HepG2 (cell line): ENCODE measurements around the gene TYW1B. TPM values are rescaled to one million over a fixed set of nuclear protein-coding genes. Genes with fewer than 3 reads are reported as not detected.
"Not testable (repeated sequence)": the region's sequence is repeated elsewhere in the genome, so short reads cannot be mapped to it uniquely, and the experiment has no call there.

ENCODE experiments used
- ARHGAP35 ChIP-seq: sonication (generic); formaldehyde crosslinking; IDR thresholded peaks from 2 replicates; pipeline ENCODE4 v1.9.0; 2022; ENCODE audit warnings: mild to moderate bottlenecking, inconsistent platforms, moderate library complexity, missing genetic modification reagents, borderline replicate concordance
- BORCS8-MEF2B ChIP-seq: sonication (generic); formaldehyde crosslinking; IDR thresholded peaks from 2 replicates; pipeline ENCODE4 v1.8.0; 2022; ENCODE audit warnings: mild to moderate bottlenecking, missing genetic modification reagents
- DRAP1 ChIP-seq: IDR thresholded peaks from 2 replicates; pipeline ENCODE4 v1.6.1; 2016; ENCODE audit warnings: missing genetic modification reagents, missing compliant biosample characterization
- FOXA3 ChIP-seq: IDR thresholded peaks from 2 replicates; pipeline ENCODE4 v1.6.1; 2016; ENCODE audit warnings: missing genetic modification reagents, missing compliant biosample characterization
- FOXK1 ChIP-seq: sonication (generic); formaldehyde crosslinking; IDR thresholded peaks from 2 replicates; pipeline ENCODE4 v1.4.0; 2020; ENCODE audit warnings: low read depth, missing genetic modification reagents, borderline replicate concordance
- HOXA3 ChIP-seq: sonication (generic); formaldehyde crosslinking; IDR thresholded peaks from 2 replicates; pipeline ENCODE4 v1.5.0; 2020; ENCODE audit warnings: missing genetic modification reagents
- KMT2B ChIP-seq: IDR thresholded peaks from 2 replicates; pipeline ENCODE4 v1.6.1; 2016; ENCODE audit warnings: missing genetic modification reagents, missing compliant biosample characterization
- MIER2 ChIP-seq: IDR thresholded peaks from 2 replicates; pipeline ENCODE4 v1.6.1; 2016; ENCODE audit warnings: missing biosample characterization, missing genetic modification reagents
- MNT ChIP-seq: fragments of 450-650 bp; IDR thresholded peaks from 2 replicates; pipeline ENCODE4 v1.6.1; 2016
- MXI1 ChIP-seq: IDR thresholded peaks from 3 replicates; pipeline ENCODE4 v1.6.1; 2012; ENCODE audit warnings: low read depth, low read length, inconsistent platforms, borderline replicate concordance
- MYC ChIP-seq: sonication (generic); formaldehyde crosslinking; IDR thresholded peaks from 2 replicates; pipeline ENCODE4 v1.9.0; 2021; ENCODE audit warnings: missing genetic modification reagents, borderline replicate concordance
- NFKB2 ChIP-seq: sonication (generic); formaldehyde crosslinking; IDR thresholded peaks from 2 replicates; pipeline ENCODE4 v1.4.0; 2020; ENCODE audit warnings: missing genetic modification reagents, borderline replicate concordance
- NFYB ChIP-seq: sonication (generic); formaldehyde crosslinking; IDR thresholded peaks from 2 replicates; pipeline ENCODE4 v1.4.0; 2020; ENCODE audit warnings: missing genetic modification reagents
- NKX3-1 ChIP-seq: sonication (generic); formaldehyde crosslinking; IDR thresholded peaks from 2 replicates; pipeline ENCODE4 v1.5.0; 2020; ENCODE audit warnings: missing genetic modification reagents
- NONO ChIP-seq, 2 experiments: fragments of 450-650 bp in 1 of 2; sonication (generic) in 1 of 2; formaldehyde crosslinking in 1 of 2; IDR thresholded peaks in 1 of 2; conservative IDR thresholded peaks in 1 of 2; 2 replicates each; pipeline versions ENCODE4 v1.6.1 to v1.8.0; 2017 to 2022; ENCODE audit warnings: mild to moderate bottlenecking in 1 of 2, missing genetic modification reagents in 1 of 2, moderate library complexity in 1 of 2
- POLR2G ChIP-seq: fragments of 200-400 bp; formaldehyde crosslinking; IDR thresholded peaks from 2 replicates; pipeline ENCODE4 v1.6.1; 2018; ENCODE audit warnings: mild to moderate bottlenecking, low read depth, low read length, moderate library complexity
- SP140L ChIP-seq: sonication (generic); formaldehyde crosslinking; IDR thresholded peaks from 2 replicates; pipeline ENCODE4 v1.4.0; 2020; ENCODE audit warnings: missing genetic modification reagents, borderline replicate concordance
- TAF1 ChIP-seq: sonication (generic); formaldehyde crosslinking; IDR thresholded peaks from 2 replicates; pipeline ENCODE4 v1.4.0; 2020; ENCODE audit warnings: missing genetic modification reagents
- THAP11 ChIP-seq: IDR thresholded peaks from 2 replicates; pipeline ENCODE4 v1.6.1; 2016; ENCODE audit warnings: missing biosample characterization, missing genetic modification reagents
- USF2 ChIP-seq, 2 experiments: sonication (generic) in 1 of 2; formaldehyde crosslinking in 1 of 2; IDR thresholded peaks; 2 replicates each; pipeline versions ENCODE4 v1.5.1 to v1.6.1; 2011 to 2020; ENCODE audit warnings: borderline replicate concordance in 1 of 2, low read depth in 1 of 2, low read length in 1 of 2, mild to moderate bottlenecking in 1 of 2, missing genetic modification reagents in 1 of 2, moderate library complexity in 1 of 2
- ZBTB38 ChIP-seq: sonication (generic); formaldehyde crosslinking; IDR thresholded peaks from 2 replicates; pipeline ENCODE4 v1.5.1; 2020; ENCODE audit warnings: mild to moderate bottlenecking, missing genetic modification reagents
- ZFP90 ChIP-seq: sonication (generic); formaldehyde crosslinking; IDR thresholded peaks from 2 replicates; pipeline ENCODE4 v1.8.0; 2022; ENCODE audit warnings: missing genetic modification reagents, mild to moderate bottlenecking, inconsistent platforms, borderline replicate concordance
- ZNF136 ChIP-seq: sonication (generic); formaldehyde crosslinking; IDR thresholded peaks from 2 replicates; pipeline ENCODE4 v1.8.1; 2022; ENCODE audit warnings: low read depth, mild to moderate bottlenecking, moderate library complexity, missing genetic modification reagents
- ZNF331 ChIP-seq: sonication (generic); formaldehyde crosslinking; IDR thresholded peaks from 2 replicates; pipeline ENCODE4 v1.4.0; 2020; ENCODE audit warnings: missing genetic modification reagents
- ZNF501 ChIP-seq: sonication (generic); formaldehyde crosslinking; IDR thresholded peaks from 2 replicates; pipeline ENCODE4 v1.5.1; 2020; ENCODE audit warnings: mild to moderate bottlenecking, moderate library complexity, missing genetic modification reagents
- ZNF557 ChIP-seq: sonication (generic); formaldehyde crosslinking; IDR thresholded peaks from 2 replicates; pipeline ENCODE4 v1.4.0; 2020; ENCODE audit warnings: missing genetic modification reagents
- ZSCAN25 ChIP-seq: sonication (generic); formaldehyde crosslinking; IDR thresholded peaks from 2 replicates; pipeline ENCODE4 v1.8.0; 2022; ENCODE audit warnings: mild to moderate bottlenecking, missing genetic modification reagents
- polyA plus RNA-seq, 8 experiments: library from polyadenylated mRNA; depleted of rRNA in 3 of 8; stranded (reverse) in 7 of 8; unstranded in 1 of 8; fragments of >200 nt; fragmentation: Illumina TruSeq in 4 of 8; extraction: Trizol in 4 of 8; gene quantifications; 2 replicates each; pipeline versions ENCODE4 v1.2.1 to v1.2.3, GENCODE V29; 2011 to 2016; ENCODE audit warnings: low read depth in 4 of 8, missing spikeins in 1 of 8, mixed read lengths in 1 of 8; ENCODE audit not compliant: insufficient read depth in 1 of 8
- total RNA-seq, 5 experiments: library from RNA; depleted of rRNA; stranded (reverse); fragments of >200 nt; fragmentation: Illumina TruSeq; extraction: Trizol; gene quantifications; 2 replicates each; pipeline ENCODE4 v1.2.3, GENCODE V29; 2016; ENCODE audit warnings: low read depth in 1 of 5

TYW1B gene
- total and polyA plus RNA-seq, 2 of the 13 experiments (the other 11 are each of a cell fraction or from before 2014, with no cell fraction given) = 2.0 to 5.5 TPM

- TF ChIP-seq DRAP1 (CRISPR knock-in tag) (peak; percentile 71), MIER2 (CRISPR knock-in tag) (0 out of 2 replicates have a peak, but pooled peaks have one; percentile 14), NKX3-1 (CRISPR knock-in tag) (0 out of 2 replicates have a peak, but pooled peaks have one; percentile 44), USF2 (CRISPR knock-in tag; IDR thresholded peaks at IDR 0.05; ENCODE audit: borderline replicate concordance) (peak; percentile 65; the same call in 1 of the 2 replicates), NONO (CRISPR knock-in tag; conservative IDR thresholded peaks at IDR 0.05) (0 out of 2 replicates have a peak, but pooled peaks have one; percentile 18), NFKB2 (CRISPR knock-in tag) (peak; percentile 77; the same call in 1 of the 2 replicates), ZNF136 (CRISPR knock-in tag) (0 out of 2 replicates have a peak, but pooled peaks have one; percentile 69), MXI1 (peak; percentile 78; the same call in 2 of the 3 replicates), ZNF501 (CRISPR knock-in tag) (peak; percentile 68; the same call in 1 of the 2 replicates), THAP11 (CRISPR knock-in tag) (peak; percentile 94), SP140L (CRISPR knock-in tag) (0 out of 2 replicates have a peak, but pooled peaks have one; percentile 55), ZNF331 (CRISPR knock-in tag) (peak; percentile 54; the same call in 1 of the 2 replicates), KMT2B (CRISPR knock-in tag) (peak; percentile 52; the same call in 1 of the 2 replicates), ZFP90 (CRISPR knock-in tag) (peak; percentile 53; the same call in 1 of the 2 replicates), NFYB (CRISPR knock-in tag) (peak; percentile 78), BORCS8-MEF2B (CRISPR knock-in tag) (0 out of 2 replicates have a peak, but pooled peaks have one; percentile 54), FOXA3 (CRISPR knock-in tag) (0 out of 2 replicates have a peak, but pooled peaks have one; percentile 37), ARHGAP35 (CRISPR knock-in tag) (peak; percentile 72; the same call in 1 of the 2 replicates), MNT (peak; percentile 40; the same call in 1 of the 2 replicates), FOXK1 (peak; percentile 80; the same call in 1 of the 2 replicates), MYC (CRISPR knock-in tag) (peak; percentile 82), HOXA3 (peak; percentile 75), ZSCAN25 (CRISPR knock-in tag) (peak; percentile 44; the same call in 1 of the 2 replicates), ZBTB38 (CRISPR knock-in tag) (peak; percentile 35; the same call in 1 of the 2 replicates), ZNF557 (0 out of 2 replicates have a peak, but pooled peaks have one; percentile 39), POLR2G (peak; percentile 80), TAF1 (peak; percentile 85)
- not testable (repeated sequence) for TF ChIP-seq USF2 (IDR thresholded peaks at IDR 0.05; ENCODE audit: low read depth, low read length); NONO (IDR thresholded peaks at IDR 0.05)
Observed at GRCh38 chr7:72829291-72829686, 1.3 kb upstream of the TYW1B start (continued).
